Thoracic aorta (tissue), 2 donors: Measurements from ENCODE around the gene METTL16. TPM values are rescaled to one million over a fixed set of nuclear protein-coding genes. Genes with fewer than 3 reads are reported as not detected.

Experiments used
- ATAC-seq: fragments of 150-250 bp; one replicate; pipeline ENCODE4 v1.8.0; 2017; ENCODE audit warnings: low read depth; ENCODE audit not compliant: insufficient number of reproducible peaks, low FRiP score
- DNase-seq: peaks from one replicate; pipeline ENCODE4 v3.0.0-alpha.2; 2020; ENCODE audit warnings: low spot score
- H3K27ac ChIP-seq, 2 donors: fragments of 200-600 bp; sonication (generic); 1 replicate in 1 of 2; 2 replicates in 1 of 2; pipeline ENCODE4 v1.5.1; 2016; ENCODE audit warnings: mild to moderate bottlenecking in 2 of 2, moderate library complexity in 2 of 2
- H3K27me3 ChIP-seq: fragments of 200-600 bp; sonication (generic); replicated peaks from 2 replicates; pipeline ENCODE4 v1.6.0; 2016; ENCODE audit warnings: mild to moderate bottlenecking; ENCODE audit not compliant: insufficient read depth
- H3K36me3 ChIP-seq: fragments of 200-600 bp; sonication (generic); one replicate; pipeline ENCODE4 v1.5.1; 2016
- H3K4me1 ChIP-seq, 2 donors: fragments of 200-600 bp; sonication (generic); 1 replicate in 1 of 2; 2 replicates in 1 of 2; pipeline versions ENCODE4 v1.5.1 to v1.6.0; 2016; ENCODE audit warnings: low read depth in 2 of 2, mild to moderate bottlenecking in 1 of 2; ENCODE audit not compliant: control insufficient read depth in 1 of 2
- H3K4me3 ChIP-seq: fragments of 200-600 bp; sonication (generic); 2 replicates; pipeline ENCODE4 v1.5.1; 2016; ENCODE audit warnings: mild to moderate bottlenecking
- H3K9me3 ChIP-seq: fragments of 200-600 bp; sonication (generic); 2 replicates; pipeline ENCODE4 v1.5.1; 2016
- CTCF ChIP-seq: fragments of 200-600 bp; sonication (generic); IDR thresholded peaks from one replicate; pipeline ENCODE4 v1.5.1; 2019; ENCODE audit warnings: antibody characterized with exemption
- total RNA-seq, 2 donors: library from RNA; depleted of rRNA; stranded (reverse); fragments of >200 nt; gene quantifications; one replicate each; pipeline versions ENCODE4 v1.1.0 to v1.2.3, GENCODE V29; 2016

METTL16 gene
- total RNA-seq, 2 donors from 2014 or later, result 37.6 to 37.9 TPM

GRCh38 chr17:2482218-2482617 lies 29.5 kb downstream of the METTL16 start:
- TF ChIP-seq CTCF, result no peak
- DNase-seq (no peak), ATAC-seq (no peak)
- Histone ChIP-seq H3K4me3 (no peak overlapping the region), H3K27me3 (no peaks in the 10 kb centered on the region), H3K9me3 (no peaks in the 10 kb centered on the region), H3K4me1 (peaks cover 4 to 23% of the 10 kb centered on the region in 2 donors), H3K36me3 (no peaks in the 10 kb centered on the region), H3K27ac (no peak overlapping the region)

GRCh38 chr17:2481760-2482159 lies 29.9 kb downstream of the METTL16 start:
- Histone ChIP-seq H3K4me1 (peaks cover 4 to 23% of the 10 kb centered on the region in 2 donors), H3K36me3 (no peaks in the 10 kb centered on the region), H3K4me3 (no peak overlapping the region), H3K27me3 (no peaks in the 10 kb centered on the region), H3K27ac (no peak overlapping the region), H3K9me3 (no peaks in the 10 kb centered on the region)
- ATAC-seq (no peak), DNase-seq (no peak)
- TF ChIP-seq CTCF, result no peak

GRCh38 chr17:2478458-2478857 lies 33.2 kb downstream of the METTL16 start:
- no peaks in the 10 kb centered on the region for H3K9me3 ChIP-seq
- H3K36me3 ChIP-seq, result peaks cover 12% of the 10 kb centered on the region
- H3K27me3 ChIP-seq, result no peaks in the 10 kb centered on the region
- no peak overlapping the region for H3K27ac ChIP-seq
- H3K4me1 ChIP-seq, result peaks cover 0 to 10% of the 10 kb centered on the region in 2 donors
- ATAC-seq, result no peak
- TF ChIP-seq CTCF, result no peak
- H3K4me3 ChIP-seq, result no peak overlapping the region
- DNase-seq, result no peak

GRCh38 chr17:2475056-2475455 lies 36.6 kb downstream of the METTL16 start:
- H3K27me3 ChIP-seq, result no peaks in the 10 kb centered on the region
- TF ChIP-seq CTCF, result no peak
- H3K4me3 ChIP-seq, result no peak overlapping the region
- no peaks in the 10 kb centered on the region for H3K4me1 ChIP-seq
- DNase-seq (no peak), ATAC-seq (no peak)
- H3K27ac ChIP-seq, result no peak overlapping the region
- peaks cover 19% of the 10 kb centered on the region for H3K36me3 ChIP-seq
- H3K9me3 ChIP-seq, result no peaks in the 10 kb centered on the region

- DNase-seq (no peak), ATAC-seq (no peak)
- no peak for TF ChIP-seq CTCF
- Histone ChIP-seq H3K4me3 (no peak overlapping the region), H3K9me3 (no peaks in the 10 kb centered on the region), H3K36me3 (peaks cover 23% of the 10 kb centered on the region), H3K27me3 (no peaks in the 10 kb centered on the region), H3K27ac (no peak overlapping the region), H3K4me1 (no peaks in the 10 kb centered on the region)
Observed at GRCh38 chr17:2474371-2474770, 37.3 kb downstream of the METTL16 start.
